A172 (cell line): ENCODE results near the gene SELENOW. TPM values are rescaled to one million over a fixed set of nuclear protein-coding genes. Genes with fewer than 3 reads are reported as not detected.

Experiments used
- DNase-seq: peaks from one replicate; pipeline ENCODE4 v3.0.0-alpha.2; 2015; ENCODE audit warnings: low spot score
- total RNA-seq: library from RNA; depleted of rRNA; stranded (reverse); fragments of >200 nt; shearing (Covaris generic); gene quantifications from 2 replicates; pipeline ENCODE4 v1.2.3, GENCODE V29; 2014; rRNA removed

SELENOW gene
- total RNA-seq, 1 experiment from 2014 or later, result 152 TPM

GRCh38 chr19:47820410-47820809 is 41.9 kb downstream of the SELENOW start:
- no peak for DNase-seq

GRCh38 chr19:47821460-47822020 is 43.0 kb downstream of the SELENOW start, which contains the start of gene CRX:
Gene CRX, plus strand, starts transcription at chr19:47821937. Its CDS starts 12,507 bp downstream, at chr19:47834444.
- no peak for DNase-seq

- DNase-seq, result no peak
These were observed 45.9 kb downstream of the SELENOW start for GRCh38 chr19:47824396-47824795.

GRCh38 chr19:47826800-47827199 is 48.3 kb downstream of the SELENOW start:
- DNase-seq, result no peak

- DNase-seq, result no peak
These were observed 54.2 kb downstream of the SELENOW start for GRCh38 chr19:47832723-47833122.

Other genes with a start within 250 kb of the SELENOW start
- not detected in 2 replicates for gene ZNF541, start 205.6 kb upstream of the SELENOW start, total RNA-seq
- gene BICRA, start 169.6 kb upstream of the SELENOW start, total RNA-seq, result 0.79 TPM in 1 of 2 replicates, not detected in the other
- 24.0 and 28.6 TPM in 2 replicates for gene EHD2, start 65.3 kb upstream of the SELENOW start, total RNA-seq
- 20.2 and 41.3 TPM in 2 replicates for gene NOP53, start 33.2 kb upstream of the SELENOW start, total RNA-seq
- not detected in 2 replicates for gene TPRX1, start 25.8 kb downstream of the SELENOW start, total RNA-seq
- not detected in 2 replicates for gene CRX, start 43.2 kb downstream of the SELENOW start, total RNA-seq
- not detected in 2 replicates for gene TPRX2, start 80.5 kb downstream of the SELENOW start, total RNA-seq
- not detected in 2 replicates for gene SULT2A1, start 107.6 kb downstream of the SELENOW start, total RNA-seq
- not detected in 2 replicates for gene BSPH1, start 213.5 kb downstream of the SELENOW start, total RNA-seq
- gene ELSPBP1, start 215.9 kb downstream of the SELENOW start, total RNA-seq, result not detected in 2 replicates